HG03378 (cell line): ENCODE data around the gene TUBGCP6.

Experiments used
- ATAC-seq: cut with Tn5 transposase; IDR thresholded peaks from one replicate; pipeline ENCODE4 v1.9.1; 2021; ENCODE audit warnings: mild to moderate bottlenecking, moderate library complexity; ENCODE audit not compliant: unreplicated experiment

The TUBGCP6 gene

DNA sequence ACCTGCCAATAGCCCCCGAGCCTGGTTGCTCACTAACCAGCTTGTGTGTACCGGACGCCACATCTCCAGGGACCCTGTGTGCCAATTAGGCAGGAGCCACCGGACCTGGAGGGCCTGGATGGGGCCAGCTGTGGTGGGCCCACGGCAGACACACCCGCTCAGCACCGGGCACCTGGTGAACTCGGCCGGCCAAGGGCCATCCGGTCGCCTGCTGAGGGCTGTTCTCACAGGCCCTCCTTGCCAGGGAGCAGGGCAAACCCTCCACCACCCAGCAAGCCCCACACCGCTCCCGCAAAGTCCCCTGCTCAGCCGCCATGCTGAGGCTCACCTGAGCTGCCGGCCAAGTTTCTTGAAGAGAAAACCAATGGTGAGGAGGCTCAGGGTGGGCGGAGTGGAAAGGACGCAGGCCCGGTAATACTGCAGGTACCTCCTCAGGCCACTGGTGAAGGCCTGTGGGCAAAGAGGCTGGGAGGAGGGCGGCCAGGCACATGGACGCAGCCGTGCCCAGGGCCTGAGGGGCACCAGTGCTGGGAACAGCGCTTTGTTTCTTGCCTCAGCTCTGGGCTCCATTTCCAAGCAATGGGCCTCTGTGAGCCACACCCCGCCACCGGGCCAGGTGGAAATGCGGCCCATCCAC lies 17.1 kb downstream of the TUBGCP6 start:
- ATAC-seq: no peak

DNA sequence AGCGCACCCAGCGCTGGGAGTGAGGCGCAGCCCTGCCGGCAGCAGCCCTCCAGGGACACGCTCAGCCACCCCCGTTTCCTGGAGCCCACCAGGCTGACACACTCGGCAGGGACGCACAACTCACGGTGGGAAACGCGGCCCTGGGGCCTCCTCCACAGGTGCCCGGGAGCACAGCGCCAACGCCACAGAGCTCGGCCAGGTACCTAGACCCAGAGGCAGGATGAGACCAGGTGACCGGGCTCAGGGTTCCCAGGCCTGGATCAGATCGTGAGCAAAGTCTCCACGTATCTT lies 18.0 kb downstream of the TUBGCP6 start:
- ATAC-seq: no peak

DNA sequence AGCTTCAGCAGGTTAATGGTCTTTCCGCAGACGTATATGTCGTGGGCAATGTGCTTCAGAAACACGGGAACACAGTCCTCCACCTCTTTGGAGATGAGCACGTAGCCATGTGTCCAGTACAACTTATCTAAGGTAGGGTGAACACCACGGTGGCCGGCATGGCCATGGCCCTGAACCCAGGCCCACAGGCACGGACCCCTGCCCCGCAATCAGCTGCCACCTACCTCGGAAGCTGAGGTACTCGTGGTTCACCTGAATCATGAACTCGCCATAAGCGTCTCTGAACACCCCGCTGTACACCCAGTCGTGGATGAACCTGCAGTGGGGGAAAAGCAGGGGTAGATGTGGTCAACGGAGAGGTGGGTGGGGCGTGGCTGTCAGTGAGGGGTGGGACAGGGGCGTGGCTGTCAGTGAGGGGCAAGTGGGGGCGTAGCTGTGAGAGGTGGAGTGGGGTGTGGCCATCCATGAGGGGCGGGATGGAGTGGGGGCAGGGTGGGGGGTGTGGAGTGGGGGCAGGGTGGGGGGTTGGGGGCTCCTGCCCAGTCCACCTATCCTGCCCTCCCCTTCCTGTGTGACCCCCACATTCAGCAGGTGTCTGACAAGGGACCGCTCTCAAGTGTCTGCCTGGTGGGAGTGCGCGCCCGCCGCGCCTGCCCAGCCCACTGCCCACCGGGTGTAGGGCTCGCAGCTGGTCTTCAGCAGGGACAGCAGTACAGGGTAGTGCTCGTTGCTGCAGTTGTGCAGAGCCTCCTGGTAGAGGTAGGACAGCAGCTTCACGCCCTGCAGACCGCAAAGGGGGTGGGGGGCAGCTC lies 18.6 kb downstream of the TUBGCP6 start:
- no peak for ATAC-seq

DNA sequence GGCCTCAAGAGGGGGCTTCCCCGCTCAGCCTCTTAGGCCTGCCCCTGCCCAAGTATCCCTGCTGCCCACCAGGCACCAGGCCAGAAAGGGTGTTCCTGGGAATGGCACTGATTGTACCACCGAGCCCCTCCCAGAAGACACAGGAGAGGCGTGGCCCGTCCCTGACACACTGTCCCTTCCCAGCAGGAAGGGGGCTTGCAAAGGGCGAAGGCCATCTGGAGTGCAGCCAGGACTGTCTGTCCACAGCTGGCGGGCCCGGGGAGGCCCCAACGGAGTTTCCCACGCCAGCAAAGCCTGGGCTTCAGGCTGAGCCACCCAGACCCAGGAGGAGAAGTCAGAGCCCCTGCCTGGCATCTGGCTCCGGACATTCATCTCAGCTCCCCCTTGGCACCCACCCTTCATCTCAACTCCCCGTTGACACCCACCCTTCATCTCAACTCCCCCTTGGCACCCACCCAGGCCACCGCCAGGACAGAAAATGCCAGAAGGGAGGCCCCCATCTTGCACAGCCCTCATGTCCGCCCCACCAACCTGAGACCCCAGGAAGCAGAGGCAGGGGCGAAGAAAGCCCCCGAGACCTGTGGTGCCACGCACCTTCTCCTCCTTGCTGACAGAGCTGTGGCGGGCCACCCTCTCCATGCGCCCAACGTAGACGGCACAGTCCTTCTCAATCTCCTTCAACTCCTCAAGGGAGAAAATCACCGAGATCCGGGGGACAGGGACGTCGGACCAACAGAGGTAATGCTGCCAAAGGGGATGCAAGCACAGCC lies 19.4 kb downstream of the TUBGCP6 start:
- ATAC-seq: no peak

DNA sequence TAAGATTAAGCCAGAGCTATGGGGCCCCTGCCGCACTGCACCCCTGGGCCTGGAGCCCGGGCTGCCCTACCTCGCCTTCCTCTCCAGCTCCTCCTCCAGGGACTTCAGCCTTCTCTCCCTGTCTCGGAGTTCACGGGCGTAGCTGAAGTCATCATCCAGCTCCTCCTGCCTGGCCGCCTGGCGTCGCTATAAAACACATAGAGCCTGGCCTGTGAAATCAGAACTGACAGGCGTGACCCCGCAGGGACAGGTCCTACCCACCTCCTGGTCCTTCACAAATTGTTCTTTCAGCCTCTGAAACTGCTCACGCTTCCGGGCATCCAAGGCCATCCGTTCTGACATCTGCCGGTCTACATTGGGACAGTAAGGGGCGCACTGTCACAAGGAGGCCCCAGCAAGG lies 20.8 kb downstream of the TUBGCP6 start:
- ATAC-seq: no peak

DNA sequence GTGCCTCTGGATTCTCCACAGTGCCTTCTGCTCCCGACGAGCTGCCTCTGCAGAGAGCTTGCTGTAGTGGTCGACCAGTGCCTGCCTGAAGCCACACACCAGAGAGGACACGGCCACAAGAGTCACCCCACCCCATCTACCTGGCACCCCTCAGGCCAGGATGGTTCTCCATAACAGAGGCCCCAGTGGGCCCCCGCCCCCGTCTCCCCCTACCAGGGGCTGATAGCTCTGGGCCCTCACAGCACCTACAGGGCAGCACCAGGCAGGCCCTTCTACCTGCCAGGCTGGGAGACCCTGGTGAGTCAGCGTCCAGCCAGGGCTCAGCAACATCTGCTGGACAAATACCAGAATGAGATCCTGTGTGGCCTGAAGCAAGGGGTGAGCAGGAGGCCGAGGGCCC lies 22.3 kb downstream of the TUBGCP6 start:
- no peak for ATAC-seq

DNA sequence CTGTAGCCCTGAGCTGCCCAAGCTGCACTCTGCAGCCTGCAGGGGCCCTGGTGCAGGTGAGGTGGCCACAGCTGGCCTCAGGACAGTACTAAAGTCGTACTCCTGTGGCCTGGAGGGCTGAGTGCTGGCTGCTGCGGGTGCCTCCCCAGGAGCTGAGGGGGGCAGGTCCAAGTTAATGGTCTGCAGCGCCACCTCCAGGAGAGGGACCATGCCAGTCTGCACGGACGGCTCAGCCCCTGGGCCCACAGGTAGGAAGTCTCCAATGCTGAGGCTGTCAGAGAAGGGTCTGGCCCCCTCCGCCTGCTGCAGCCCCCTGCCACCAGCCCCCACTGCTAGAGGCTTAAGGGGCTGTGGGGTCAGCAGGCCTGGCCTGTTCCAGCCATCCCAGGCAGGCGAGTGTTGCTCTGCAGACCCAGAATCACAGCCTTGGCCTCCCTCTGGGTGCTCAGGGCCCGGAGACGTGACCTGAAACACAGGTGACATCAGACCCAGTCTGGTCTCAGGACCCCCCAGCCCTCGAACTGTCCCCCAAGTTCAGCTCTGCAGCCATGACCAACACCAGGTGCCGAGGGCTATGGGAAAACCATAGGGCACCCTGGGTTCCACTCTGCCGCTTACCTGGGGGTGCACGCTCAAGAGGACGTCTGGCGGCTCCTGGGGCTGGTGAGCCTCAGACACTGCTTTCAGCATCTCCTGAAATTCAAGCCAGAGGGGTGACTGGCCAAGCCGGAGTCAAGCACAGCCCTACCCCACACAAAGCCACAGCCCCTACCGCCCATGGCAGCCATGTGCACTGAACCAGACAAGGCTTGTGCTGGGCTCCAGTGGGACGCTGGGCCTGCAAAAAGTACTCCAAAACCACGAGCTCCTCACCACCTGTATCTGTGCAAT lies 23.2 kb downstream of the TUBGCP6 start:
- no peak for ATAC-seq

DNA sequence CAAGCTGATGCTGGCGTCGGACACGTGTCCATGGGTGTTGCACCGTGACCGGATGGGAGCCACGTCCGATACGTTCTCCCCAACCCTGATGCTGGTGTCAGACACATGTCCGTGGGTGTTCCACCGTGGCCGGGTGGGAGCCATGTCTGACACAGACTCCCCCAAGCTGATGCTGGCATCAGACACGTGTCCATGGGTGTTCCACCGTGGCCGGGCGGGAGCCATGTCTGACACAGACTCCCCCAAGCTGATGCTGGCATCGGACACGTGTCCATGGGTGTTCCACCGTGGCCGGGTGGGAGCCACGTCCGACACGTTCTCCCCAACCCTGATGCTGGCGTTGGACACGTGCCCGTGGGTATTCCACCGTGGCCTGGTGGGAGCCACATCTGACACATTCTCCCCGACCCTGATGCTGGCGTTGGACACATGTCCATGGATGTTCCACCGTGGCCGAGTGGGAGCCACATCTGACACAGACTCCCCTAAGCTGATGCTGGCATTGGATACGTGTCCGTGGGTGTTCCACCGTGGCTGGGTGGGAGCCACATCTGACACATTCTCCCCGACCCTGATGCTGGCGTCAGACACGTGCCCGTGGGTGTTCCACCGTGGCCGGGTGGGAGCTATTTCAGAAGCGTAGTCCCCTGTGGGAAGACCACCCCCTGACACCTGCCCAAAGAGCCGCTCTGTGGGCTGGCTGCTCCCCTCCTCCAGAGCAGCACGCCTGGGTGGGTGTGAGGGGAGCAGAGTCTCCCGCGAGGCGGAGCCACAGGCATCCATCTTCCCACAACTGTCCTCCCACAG lies 24.0 kb downstream of the TUBGCP6 start:
- no peak for ATAC-seq

DNA sequence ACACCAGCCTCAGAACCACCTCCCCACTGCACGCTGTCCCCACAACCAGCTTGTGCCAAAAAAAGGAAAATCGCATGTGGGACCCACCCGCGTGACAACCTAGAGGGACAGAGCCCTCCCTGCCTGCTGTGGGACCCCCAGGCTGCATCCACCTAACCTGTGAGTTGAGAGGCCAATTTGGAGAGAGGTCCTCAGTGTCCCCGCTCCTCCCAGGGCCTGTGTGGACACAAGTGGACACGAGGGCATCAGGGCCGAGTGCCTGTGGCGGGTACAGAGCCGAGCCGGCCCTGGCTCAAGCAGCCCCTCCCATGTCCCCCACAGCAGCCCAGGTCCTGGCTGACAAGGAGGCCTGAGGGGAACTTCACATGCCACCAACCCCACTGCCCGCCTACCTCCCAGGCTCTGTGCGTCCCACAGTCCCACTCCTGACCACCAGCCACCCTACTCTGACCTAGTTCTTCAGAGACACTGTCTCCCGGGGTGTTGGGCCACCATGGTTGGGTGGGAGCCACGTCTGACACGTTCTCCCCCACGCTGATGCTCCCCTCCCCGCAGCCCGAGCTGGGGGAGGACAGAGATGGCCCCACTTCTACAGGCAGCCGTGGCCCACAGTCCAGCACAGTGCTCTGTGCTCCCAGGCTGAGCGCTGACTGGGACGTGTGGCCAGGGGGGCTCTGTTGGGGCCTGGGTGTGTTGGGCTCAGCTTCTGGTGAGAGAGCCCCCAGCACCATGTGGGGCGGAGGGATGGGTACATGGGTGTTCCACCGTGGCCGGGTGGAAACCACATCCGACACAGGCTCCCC lies 24.8 kb downstream of the TUBGCP6 start:
- no peak for ATAC-seq

DNA sequence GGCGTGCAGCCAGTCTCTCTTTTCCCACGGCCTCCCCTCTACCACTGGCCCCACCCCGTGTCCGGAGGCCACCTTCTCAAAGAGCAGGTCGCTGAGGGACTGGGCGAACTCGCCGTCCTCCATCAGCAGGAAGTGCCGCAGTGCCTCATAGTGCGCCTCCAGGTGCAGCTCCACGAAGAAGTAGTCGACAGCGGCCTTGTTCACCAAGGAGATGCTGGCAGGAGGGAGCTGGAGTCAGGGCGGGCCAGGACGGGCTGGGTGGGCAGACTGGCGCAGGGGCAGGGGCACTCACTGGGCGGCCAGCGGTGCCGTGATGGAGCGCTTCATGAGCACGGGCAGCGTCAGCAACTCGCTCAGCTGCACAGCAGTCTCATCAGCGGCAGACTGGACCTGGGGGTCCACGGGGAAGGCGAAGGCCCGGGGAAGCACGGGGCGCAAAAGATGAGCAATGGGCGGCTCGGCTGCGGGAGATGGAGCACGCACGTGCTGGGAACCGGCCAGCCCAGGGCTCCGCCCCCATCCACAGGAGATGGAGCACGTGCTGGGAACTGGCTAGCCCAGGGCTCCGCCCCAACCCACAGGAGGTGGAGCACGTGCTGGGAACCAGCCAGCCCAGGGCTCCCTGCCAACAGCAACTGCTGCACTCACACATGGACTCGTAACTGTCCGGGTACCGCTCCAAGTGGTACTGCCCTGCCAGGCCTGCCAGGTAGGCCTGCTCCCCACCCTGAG lies 25.7 kb downstream of the TUBGCP6 start:
- no peak for ATAC-seq

DNA sequence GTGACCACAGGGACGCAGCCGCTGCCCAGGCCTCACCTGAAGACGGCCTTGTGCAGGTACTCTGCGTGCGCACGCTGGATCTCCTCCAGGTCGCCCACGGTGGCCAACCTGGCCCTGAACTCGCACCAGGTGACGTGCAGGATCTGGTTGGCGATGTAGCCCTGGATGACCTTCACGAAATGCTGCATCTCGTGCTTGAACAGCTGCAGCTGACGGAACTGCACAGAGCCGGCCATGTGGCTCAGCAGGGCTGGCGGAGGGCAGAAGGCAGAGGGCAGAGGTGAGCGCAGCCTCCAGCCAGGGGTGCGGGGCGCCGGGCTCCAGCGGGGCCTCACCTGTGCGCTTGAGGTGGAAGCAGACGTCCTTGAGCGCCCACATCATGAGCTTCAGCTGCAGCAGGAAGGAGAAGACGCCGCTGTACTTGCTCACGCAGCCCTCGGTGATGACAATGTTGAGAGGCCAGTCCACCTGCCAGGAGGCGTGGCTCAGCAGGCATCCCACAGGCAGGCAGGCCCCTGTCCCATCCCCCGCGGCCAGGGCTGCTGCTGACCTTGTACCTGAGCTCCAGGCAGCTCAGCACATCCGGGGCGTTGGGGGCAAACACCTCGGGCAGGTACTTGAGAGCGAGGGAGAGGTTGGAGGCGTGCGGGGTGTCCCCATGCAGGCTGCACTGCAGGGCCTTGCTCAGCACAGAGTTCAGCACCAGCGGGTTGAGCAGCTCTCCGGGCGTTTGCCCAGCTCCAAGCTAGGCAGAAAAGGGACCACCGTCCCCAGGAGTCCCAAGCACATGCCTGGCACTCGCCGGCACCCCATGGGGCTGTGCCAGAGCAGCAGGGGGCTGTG lies 26.4 kb downstream of the TUBGCP6 start:
- ATAC-seq: no peak

DNA sequence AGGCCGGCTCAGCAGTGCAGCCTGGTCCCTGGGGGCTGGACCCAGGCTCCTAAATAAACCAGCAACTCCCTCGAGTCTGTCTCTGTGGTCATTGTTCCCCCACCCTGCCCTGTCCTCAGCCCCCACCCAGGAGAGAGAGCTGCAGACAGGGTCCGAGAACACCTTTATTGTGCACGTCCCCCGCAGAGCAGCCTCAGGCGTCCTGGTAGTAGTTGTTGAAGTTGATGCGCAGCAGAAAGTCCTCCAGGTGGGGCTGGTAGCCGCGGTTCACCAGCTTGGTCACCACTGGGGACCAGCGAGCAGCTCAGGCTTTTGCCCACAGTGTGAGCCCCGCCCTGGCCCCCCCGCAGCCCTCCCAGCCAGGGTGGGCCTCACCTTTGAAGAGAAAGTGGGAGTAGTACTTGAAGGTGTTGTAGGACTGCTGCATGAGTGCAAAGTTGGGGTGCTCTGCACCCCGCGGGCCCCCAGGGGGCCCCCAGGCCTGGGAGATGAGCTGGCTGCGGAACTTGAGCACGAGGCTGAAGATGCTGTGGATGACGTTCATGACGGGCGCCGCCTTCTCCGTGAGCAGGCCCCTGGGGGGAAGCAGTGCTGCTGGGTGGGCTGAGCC lies 27.2 kb downstream of the TUBGCP6 start:
- ATAC-seq: no peak

DNA sequence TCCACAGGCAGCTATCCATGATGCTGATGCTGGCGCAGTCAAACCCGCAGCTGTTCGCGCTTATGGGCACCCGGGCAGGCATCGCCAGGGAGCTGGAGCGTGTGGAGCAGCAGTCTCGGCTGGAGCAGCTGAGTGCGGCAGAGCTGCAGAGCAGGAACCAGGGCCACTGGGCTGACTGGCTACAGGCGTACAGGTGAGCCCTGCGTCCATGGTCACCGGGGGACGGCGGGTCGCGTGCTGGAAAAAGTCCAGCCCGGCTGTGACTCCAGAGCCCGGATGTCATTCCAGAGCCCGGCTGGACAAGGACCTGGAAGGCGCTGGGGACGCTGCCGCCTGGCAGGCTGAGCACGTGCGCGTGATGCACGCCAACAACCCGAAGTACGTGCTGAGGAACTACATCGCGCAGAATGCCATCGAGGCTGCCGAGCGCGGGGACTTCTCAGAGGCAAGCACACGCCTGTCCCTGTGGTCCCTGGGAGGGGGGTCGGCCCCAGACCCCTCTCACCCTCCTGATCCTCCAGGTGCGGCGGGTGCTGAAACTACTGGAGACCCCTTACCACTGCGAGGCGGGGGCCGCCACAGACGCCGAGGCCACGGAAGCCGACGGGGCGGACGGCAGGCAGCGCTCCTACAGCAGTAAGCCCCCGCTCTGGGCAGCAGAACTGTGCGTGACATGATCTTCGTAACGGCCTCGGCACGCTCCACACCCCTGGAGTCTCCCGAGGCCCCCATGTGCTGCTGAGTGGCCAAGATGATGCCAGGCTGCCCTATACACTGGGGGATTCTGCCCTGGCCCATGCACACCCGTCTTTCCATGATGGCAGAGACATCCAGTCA lies 27.9 kb downstream of the TUBGCP6 start:
- ATAC-seq: no peak

DNA sequence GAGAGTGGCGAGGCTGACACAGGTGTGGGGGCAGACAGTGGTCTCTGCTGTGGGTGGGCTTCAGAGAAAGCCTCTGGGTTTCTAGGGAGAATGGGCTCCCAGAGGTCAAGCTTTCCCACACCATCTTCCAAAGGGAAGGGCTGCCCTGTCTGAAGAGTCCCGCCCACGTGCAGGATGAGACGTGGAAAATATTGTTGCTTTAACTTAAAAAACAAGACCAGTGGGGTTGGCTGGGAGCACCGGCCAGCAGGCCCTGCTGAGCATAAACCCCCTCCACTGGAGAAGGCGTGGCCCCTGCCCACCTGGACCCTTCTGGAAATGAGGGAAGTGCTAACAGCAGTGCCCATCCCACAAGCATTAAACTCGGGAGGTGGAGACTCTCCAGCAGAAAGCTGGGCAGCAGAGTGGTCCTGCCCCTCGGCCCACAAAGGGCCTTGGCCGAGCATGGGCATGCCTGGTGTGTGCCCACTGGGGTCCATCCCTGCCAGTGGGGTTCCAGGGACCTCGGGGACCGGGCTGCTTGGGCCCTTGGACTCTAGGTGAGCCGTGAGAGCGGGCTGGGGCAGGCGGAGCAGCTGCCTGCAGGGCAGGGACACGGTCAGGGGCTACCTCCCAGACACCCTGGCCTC lies 28.7 kb downstream of the TUBGCP6 start:
- ATAC-seq: no peak

DNA sequence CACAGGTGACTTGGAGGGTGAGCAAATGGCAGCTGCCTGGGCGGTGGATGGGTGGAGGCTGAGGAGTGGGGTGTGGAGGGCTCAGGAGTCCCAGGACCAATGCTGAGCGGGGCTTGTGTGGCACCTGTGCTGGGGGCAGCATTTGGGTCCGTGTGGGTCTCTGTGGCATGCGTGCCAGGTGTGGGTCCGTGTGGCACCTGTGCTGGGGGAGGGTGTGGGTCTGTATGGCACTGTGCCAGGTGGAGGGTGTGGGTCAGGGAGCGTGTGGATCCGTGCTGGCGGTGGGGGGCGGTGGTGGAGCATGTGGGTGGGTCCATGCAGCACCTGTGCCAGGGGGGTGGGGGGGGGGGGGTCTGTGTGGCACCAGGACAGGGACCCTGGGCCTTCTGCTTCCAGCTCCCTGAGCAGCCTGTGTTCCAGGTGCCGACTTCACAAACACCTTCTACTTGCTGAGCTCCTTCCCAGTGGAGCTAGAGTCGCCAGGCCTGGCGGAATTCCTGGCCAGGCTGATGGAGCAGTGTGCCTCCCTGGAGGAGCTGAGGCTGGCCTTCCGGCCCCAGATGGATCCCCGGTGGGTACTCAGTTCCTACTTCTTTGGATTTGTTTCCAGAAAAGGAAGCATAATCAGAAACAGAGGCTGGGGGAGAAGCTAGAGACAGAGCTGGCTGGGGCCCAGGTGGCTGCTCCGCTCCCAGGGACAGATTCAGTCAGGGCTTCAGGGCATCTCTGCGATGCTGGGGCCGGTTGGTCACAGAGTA lies 29.3 kb downstream of the TUBGCP6 start:
- ATAC-seq: no peak
